Measurements from ENCODE around the gene TGFA. TPM values are rescaled to one million over a fixed set of nuclear protein-coding genes. Genes with fewer than 3 reads are reported as not detected.

Gene TGFA
- total RNA-seq, 1 donor = 0.63 TPM

DNA sequence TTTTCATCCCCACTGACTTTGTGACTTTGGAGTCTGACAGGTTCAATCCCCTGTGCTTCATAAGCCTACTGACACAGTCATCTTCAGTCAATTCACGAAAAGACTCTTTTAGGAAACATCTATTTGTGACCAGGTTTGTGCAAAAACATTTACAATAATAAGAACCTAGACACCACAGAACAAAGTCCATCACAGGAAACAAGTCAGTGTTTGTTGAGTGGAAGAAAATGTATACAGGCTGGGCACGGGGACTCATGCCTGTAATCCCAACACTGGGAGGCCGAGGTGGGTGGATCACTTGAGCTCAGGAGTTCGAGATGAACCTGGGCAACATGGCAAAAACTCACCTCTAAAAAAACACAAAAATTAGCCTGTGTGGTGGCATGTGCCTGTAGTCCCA, 49.7 kb downstream of the TGFA start:
- no peaks in the 10 kb centered on the region for H3K27me3 ChIP-seq (ENCODE audit: insufficient read depth, low read length)
- no peaks in the 10 kb centered on the region for H3K4me1 ChIP-seq (ENCODE audit: insufficient read depth, low read length)
- H3K4me3 ChIP-seq (ENCODE audit: low read length) = no peak overlapping the region
- no peaks in the 10 kb centered on the region for H3K9me3 ChIP-seq (ENCODE audit: low read depth, low read length)

DNA sequence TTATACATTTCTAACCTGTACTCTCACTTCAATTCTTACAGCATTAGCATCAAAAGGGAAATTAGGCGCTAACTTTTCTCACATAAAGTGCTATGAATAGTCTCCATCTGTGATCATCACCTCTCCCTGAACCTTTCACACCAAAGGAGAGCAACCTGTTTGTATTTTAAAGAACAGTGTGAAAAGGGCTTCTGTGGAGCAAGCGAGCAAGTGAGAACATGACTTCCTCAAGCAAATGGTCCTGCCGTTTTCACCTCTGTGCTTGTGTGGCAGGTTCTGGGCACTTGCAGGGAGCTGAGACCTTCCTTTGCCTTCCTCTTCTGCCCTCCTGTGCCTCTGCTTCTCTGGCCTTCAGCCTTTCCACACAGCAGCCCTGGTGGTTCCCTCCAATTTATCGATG, 51.9 kb downstream of the TGFA start:
- Histone ChIP-seq H3K27me3 (ENCODE audit: insufficient read depth, low read length) (no peaks in the 10 kb centered on the region), H3K4me3 (ENCODE audit: low read length) (no peak overlapping the region), H3K4me1 (ENCODE audit: insufficient read depth, low read length) (no peaks in the 10 kb centered on the region), H3K9me3 (ENCODE audit: low read depth, low read length) (no peaks in the 10 kb centered on the region)

DNA sequence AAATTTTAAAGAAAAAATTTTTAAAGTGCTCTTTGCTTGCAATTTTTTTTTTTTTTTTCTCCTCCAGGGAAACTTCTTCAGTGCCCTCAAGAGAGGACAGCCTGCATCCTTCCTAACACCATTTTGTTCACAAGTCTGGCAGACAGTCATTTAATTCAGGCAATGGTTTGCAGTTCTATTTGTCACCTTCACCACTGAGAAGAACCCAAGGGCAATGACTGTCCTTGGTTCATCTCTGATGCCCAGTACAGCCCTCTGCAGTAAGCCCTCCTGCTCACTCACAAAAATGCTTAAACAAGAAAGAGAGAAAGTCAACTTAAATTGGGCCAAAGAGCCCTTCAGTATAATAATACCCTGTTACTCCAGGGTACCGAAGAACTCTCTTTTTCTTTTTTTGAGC, 52.4 kb downstream of the TGFA start:
- Histone ChIP-seq H3K4me3 (ENCODE audit: low read length) (no peak overlapping the region), H3K9me3 (ENCODE audit: low read depth, low read length) (no peaks in the 10 kb centered on the region), H3K4me1 (ENCODE audit: insufficient read depth, low read length) (no peaks in the 10 kb centered on the region), H3K27me3 (ENCODE audit: insufficient read depth, low read length) (no peaks in the 10 kb centered on the region)

DNA sequence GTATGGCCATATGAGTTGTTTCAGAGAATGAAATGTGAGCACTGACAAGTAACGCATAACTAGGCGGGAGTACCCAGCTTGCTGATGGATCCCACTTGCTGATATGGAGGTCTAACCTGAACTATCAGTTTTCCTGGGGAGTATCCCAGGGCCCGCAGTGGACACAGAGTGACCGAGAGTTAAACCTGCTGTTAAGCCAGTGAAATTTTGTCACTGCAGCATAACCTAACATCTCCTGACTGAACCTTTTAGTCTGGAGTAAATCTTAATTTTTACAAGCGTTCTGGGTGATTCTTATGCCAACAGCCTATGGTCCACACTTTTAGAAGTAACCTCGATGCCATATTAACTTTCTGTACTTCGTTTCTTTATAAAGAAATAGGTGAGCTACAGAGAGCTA, 54.4 kb downstream of the TGFA start:
- no peaks in the 10 kb centered on the region for H3K4me1 ChIP-seq (ENCODE audit: insufficient read depth, low read length)
- H3K4me3 ChIP-seq (ENCODE audit: low read length) = no peak overlapping the region
- no peaks in the 10 kb centered on the region for H3K9me3 ChIP-seq (ENCODE audit: low read depth, low read length)
- H3K27me3 ChIP-seq (ENCODE audit: insufficient read depth, low read length) = no peaks in the 10 kb centered on the region

DNA sequence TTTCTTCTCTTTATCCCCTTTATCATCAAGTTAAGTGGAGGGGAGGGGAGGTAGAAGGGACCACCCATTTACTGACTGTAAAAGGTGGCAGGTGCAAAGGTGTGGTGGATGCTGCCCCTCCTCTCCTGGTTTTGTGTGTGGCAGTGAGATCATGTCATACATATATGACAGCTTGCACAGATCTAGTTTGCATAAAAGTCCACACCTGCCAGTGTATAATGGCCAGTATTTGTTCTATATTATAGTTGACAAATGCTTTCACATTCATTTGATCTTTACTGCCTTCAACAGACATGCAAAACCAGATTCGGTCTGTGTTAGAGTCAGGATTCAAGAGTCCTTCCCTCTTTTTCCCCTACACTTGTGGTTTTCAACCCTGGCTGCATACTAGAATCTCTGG, 55.1 kb downstream of the TGFA start:
- no peaks in the 10 kb centered on the region for H3K4me1 ChIP-seq (ENCODE audit: insufficient read depth, low read length)
- no peak overlapping the region for H3K4me3 ChIP-seq (ENCODE audit: low read length)
- H3K9me3 ChIP-seq (ENCODE audit: low read depth, low read length) = no peaks in the 10 kb centered on the region
- no peaks in the 10 kb centered on the region for H3K27me3 ChIP-seq (ENCODE audit: insufficient read depth, low read length)

DNA sequence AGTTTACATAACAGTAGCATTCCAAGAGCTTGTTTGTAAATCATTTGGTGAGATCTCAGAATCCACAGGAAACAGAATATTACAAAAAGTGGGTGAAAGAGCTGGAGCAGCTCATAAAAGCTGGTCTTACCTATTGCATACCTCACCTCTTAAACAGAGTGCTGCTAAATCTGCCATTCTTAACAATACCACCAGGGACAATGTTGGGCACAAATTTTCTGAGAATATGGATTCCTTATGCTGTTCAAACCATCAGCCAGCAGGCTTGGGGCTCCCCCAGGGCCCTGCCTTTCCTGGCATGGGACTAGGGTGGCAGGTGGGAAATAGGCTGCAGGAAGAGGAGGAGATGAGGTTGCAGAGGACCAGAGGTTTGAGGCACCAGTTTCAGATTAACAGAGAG, 55.6 kb downstream of the TGFA start:
- Histone ChIP-seq H3K4me1 (ENCODE audit: insufficient read depth, low read length) (no peaks in the 10 kb centered on the region), H3K4me3 (ENCODE audit: low read length) (no peak overlapping the region), H3K27me3 (ENCODE audit: insufficient read depth, low read length) (no peaks in the 10 kb centered on the region), H3K9me3 (ENCODE audit: low read depth, low read length) (no peaks in the 10 kb centered on the region)

DNA sequence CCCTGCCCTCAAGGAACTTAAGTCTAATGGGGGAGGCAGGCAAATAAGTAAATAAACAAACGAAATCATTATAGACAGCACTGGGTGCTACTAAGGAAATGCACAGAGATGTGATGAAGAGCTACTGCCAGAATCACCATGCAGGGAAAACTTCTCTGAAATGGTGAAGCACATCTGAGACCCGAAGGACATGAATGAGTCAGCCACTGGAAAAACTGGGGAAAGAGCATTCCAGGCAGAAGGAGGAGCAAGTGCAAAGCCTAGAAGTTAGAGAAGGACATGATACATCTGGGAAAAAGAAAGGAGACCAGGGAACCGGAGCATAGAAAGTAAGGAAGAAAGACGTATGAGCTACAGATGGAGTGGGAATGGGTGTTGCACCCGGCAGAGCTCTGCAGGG, 56.8 kb downstream of the TGFA start:
- H3K9me3 ChIP-seq (ENCODE audit: low read depth, low read length) = no peaks in the 10 kb centered on the region
- H3K27me3 ChIP-seq (ENCODE audit: insufficient read depth, low read length) = no peaks in the 10 kb centered on the region
- no peaks in the 10 kb centered on the region for H3K4me1 ChIP-seq (ENCODE audit: insufficient read depth, low read length)
- no peak overlapping the region for H3K4me3 ChIP-seq (ENCODE audit: low read length)

DNA sequence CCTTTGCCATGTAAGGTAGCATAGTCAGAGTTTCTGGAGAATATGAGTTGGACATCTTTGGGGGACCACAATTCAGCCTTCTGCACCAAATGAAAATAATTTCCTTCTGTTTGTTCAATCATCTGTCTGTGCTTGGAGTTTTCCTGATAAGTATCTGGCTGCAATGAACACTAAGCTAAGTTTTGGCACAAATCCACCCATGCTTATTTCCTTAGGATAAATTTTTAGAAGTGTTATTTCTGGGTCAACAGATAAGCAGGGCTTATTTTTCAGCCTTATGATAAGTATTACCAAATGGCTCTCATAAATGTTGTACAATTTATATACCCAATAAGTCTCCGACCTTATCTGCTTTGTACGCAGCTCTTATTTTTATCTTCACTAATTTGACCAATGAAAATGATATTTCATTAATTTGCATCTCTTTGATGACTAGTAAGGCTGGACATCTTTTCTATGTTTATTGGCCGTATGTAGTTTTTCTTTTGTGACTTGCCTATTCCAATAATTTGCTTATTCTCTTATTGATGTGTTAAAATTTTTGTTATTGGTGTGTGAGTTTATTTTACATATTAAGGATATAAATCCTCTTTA, 59.2 kb downstream of the TGFA start:
- Histone ChIP-seq H3K27me3 (ENCODE audit: insufficient read depth, low read length) (no peaks in the 10 kb centered on the region), H3K4me1 (ENCODE audit: insufficient read depth, low read length) (no peaks in the 10 kb centered on the region), H3K4me3 (ENCODE audit: low read length) (no peak overlapping the region), H3K9me3 (ENCODE audit: low read depth, low read length) (no peaks in the 10 kb centered on the region)

DNA sequence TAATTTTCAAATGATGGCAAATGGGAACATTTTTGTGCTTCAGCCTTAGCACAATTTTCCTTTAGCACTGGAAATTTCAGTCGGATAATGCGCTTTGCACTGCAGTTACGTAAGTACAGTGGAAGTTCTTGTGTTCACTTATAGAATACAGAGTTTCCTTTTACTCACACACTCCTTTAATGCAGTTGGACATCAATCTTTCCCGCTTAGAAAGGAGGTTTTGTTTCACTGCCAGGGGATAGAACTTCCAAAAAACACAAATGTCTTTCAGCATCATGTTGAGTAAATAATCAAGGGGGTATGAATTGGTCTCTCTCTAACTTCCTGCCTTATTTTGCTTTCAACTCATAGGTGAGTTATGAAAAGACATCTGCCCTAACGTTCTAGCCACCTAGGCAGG, 63.2 kb downstream of the TGFA start:
- Histone ChIP-seq H3K4me3 (ENCODE audit: low read length) (no peak overlapping the region), H3K9me3 (ENCODE audit: low read depth, low read length) (no peaks in the 10 kb centered on the region), H3K4me1 (ENCODE audit: insufficient read depth, low read length) (no peaks in the 10 kb centered on the region), H3K27me3 (ENCODE audit: insufficient read depth, low read length) (no peaks in the 10 kb centered on the region)

DNA sequence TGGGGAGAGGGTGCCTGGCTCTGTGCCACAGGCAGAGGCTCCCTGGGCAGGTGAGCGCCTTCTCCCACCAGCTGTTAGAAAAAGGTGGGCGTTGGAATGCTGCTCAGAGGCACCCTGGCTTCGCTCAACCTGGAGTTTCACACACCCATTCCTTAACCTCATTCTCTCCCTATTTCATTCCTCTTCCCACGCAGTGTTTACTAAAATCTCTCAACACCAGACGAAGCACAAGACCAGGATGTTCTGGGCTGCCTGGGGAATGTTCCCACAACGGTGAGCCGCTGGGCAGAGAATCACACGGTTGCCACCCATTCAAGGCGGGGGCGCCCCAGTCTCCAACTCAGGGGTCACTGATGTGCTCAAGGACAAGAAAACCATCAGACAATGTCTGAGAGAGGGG, 64.5 kb downstream of the TGFA start:
- no peaks in the 10 kb centered on the region for H3K27me3 ChIP-seq (ENCODE audit: insufficient read depth, low read length)
- no peak overlapping the region for H3K4me3 ChIP-seq (ENCODE audit: low read length)
- no peaks in the 10 kb centered on the region for H3K9me3 ChIP-seq (ENCODE audit: low read depth, low read length)
- no peaks in the 10 kb centered on the region for H3K4me1 ChIP-seq (ENCODE audit: insufficient read depth, low read length)

DNA sequence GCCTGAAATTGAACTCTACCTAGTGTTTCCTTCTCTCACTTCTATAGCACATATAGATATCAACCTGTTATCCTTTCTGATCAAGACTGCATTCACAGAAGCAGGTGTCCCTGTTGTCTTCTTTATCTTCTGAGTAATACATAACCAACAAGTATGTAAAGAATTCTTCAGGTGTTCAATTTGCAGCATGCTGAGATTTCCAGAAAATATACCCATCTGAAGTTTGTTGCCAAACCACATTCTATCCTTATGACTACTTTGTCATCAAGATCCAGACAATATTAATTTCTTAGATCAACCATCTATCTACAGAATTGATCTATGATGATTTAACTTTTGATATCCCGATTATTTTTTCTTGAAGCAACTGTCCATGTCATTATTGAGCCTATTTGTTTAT, 69.5 kb downstream of the TGFA start:
- Histone ChIP-seq H3K4me1 (ENCODE audit: insufficient read depth, low read length) (peaks cover 14% of the 10 kb centered on the region), H3K4me3 (ENCODE audit: low read length) (no peak overlapping the region)

DNA sequence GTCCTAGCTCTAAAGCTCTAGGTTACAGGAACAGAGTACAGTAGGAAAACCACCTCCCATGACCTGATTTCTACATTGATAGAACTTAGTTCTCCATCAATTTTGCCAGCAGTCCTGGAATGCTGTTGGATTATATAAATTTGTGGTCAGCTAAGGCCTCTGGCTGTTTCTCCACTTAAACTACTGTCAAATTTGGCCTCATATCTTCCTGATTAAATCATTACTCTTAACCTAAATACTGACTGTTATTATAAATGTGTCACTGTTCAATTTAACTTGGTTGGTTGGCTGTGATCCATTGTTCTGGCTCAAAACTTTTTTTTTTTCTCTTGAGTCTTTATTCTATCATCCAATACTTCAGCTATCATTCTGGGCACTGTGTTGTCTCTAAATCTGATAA, 71.2 kb downstream of the TGFA start:
- H3K27me3 ChIP-seq (ENCODE audit: insufficient read depth, low read length) = no peaks in the 10 kb centered on the region
- H3K4me1 ChIP-seq (ENCODE audit: insufficient read depth, low read length) = peaks cover 15% of the 10 kb centered on the region
- no peak overlapping the region for H3K4me3 ChIP-seq (ENCODE audit: low read length)
- no peaks in the 10 kb centered on the region for H3K9me3 ChIP-seq (ENCODE audit: low read depth, low read length)

More for the DNA sequence above, 69.5 kb downstream of the TGFA start:
- Histone ChIP-seq H3K27me3 (ENCODE audit: insufficient read depth, low read length) (no peaks in the 10 kb centered on the region), H3K9me3 (ENCODE audit: low read depth, low read length) (no peaks in the 10 kb centered on the region)

DNA sequence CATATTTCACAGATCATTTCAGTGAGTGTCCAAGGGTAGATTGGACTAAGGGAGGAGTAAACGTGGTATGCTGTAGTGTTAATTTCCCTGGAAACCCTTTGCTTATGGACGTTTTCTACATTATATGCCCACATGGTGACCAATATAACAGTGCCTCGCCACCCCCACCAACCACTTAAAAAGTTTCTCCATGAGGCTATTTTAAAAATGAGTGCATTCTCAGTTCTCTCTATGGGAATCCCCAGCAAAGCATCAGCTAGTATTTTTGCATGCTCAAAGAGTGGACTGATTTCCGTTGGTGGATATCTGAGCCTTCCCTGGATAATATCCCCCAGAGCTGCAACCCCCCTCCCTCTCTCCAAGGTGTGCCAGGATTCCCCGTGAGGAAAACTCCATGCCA, 73.2 kb downstream of the TGFA start:
- Histone ChIP-seq H3K4me1 (ENCODE audit: insufficient read depth, low read length) (peaks cover 23% of the 10 kb centered on the region), H3K9me3 (ENCODE audit: low read depth, low read length) (no peaks in the 10 kb centered on the region), H3K27me3 (ENCODE audit: insufficient read depth, low read length) (no peaks in the 10 kb centered on the region), H3K4me3 (ENCODE audit: low read length) (no peak overlapping the region)

DNA sequence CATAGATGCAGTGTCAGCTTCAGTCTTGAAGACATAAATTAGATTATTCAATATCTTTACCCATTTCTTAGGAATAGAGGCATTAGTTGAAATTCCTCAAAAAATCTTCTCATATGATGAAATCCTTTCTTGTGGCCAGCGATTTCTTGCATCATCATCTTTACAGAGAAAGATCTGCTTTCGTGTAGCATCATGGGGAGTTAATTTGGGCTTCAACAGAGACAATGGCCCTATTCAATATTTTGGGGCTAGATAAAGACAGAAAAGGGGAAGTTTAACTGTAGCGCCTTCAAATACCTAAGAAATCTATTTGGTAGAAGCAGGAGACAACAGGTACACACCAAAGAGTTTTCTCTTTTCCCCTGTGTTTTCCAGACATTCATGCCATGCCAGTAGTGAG, 73.8 kb downstream of the TGFA start:
- no peaks in the 10 kb centered on the region for H3K9me3 ChIP-seq (ENCODE audit: low read depth, low read length)
- no peaks in the 10 kb centered on the region for H3K27me3 ChIP-seq (ENCODE audit: insufficient read depth, low read length)
- no peak overlapping the region for H3K4me3 ChIP-seq (ENCODE audit: low read length)
- H3K4me1 ChIP-seq (ENCODE audit: insufficient read depth, low read length) = peaks cover 29% of the 10 kb centered on the region

DNA sequence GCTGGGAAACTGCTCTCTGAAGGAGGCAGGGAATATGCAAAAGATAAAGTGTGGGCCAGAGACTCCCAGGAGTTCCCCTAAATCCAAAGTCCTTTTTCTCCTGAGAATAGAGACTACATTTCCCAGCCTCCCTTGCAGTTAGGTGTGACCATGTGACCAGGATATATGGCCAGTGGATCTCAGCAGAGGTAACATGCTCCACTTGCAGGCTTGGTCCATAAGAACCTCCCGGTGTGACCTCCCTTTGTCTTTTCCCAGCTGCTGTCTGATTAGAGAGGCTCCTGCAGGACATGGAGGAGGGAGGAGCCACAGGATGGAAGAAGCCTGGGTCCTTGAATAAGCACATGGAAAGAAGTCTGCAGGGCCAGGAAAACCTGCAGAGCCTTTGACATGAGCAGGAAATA, 76.2 kb downstream of the TGFA start:
- Histone ChIP-seq H3K27me3 (ENCODE audit: insufficient read depth, low read length) (no peaks in the 10 kb centered on the region), H3K4me1 (ENCODE audit: insufficient read depth, low read length) (peaks cover 53% of the 10 kb centered on the region), H3K4me3 (ENCODE audit: low read length) (no peak overlapping the region), H3K9me3 (ENCODE audit: low read depth, low read length) (no peaks in the 10 kb centered on the region)

DNA sequence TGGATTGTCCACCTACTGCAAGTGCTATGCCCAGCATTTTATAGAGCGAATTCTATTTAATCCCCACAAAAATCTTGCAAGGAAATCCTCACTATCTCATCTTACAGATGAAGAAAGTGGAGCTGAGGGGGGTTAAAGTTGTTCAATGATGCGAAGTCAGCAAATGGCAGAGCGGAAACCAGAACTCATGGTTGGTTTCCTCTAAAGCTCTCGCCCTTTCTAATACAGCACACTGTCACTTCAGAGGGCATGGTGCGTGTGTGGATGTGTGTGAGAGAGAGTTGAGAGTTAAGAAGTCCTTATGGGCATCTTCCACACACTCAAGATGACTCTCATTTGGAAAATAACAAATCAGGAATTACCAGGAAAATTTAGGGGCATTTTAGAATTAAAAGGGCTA, 78.4 kb downstream of the TGFA start:
- Histone ChIP-seq H3K9me3 (ENCODE audit: low read depth, low read length) (no peaks in the 10 kb centered on the region), H3K27me3 (ENCODE audit: insufficient read depth, low read length) (no peaks in the 10 kb centered on the region), H3K4me3 (ENCODE audit: low read length) (no peak overlapping the region), H3K4me1 (ENCODE audit: insufficient read depth, low read length) (peaks cover 70% of the 10 kb centered on the region)

All from mononuclear cell (primary cell).